ENCODE results near the gene STRADB.
"Not testable (repeated sequence)": the region's sequence is repeated elsewhere in the genome, so short reads cannot be mapped to it uniquely, and the experiment has no call there.

Gene STRADB

GRCh38 chr2:201414099-201415023, 37.2 kb upstream of the STRADB start:
- TF ChIP-seq MAX (IDR thresholded peaks at IDR 0.05; ENCODE audit: low read depth, low read length): no peak
- no peak for TF ChIP-seq MYC (IDR thresholded peaks at IDR 0.05; ENCODE audit: low read depth, low read length)
- no peak for TF ChIP-seq POLR2A (IDR thresholded peaks at IDR 0.05; ENCODE audit: extremely low read depth, insufficient read length)
- no peak for TF ChIP-seq CTCF (IDR thresholded peaks at IDR 0.05; ENCODE audit: low read depth, low read length)
- H3K4me3 ChIP-seq (ENCODE audit: low read depth, low read length): no peak overlapping the region
- no peak for DNase-seq (ENCODE audit: low read depth)

GRCh38 chr2:201415149-201415548, 36.4 kb upstream of the STRADB start:
- DNase-seq (ENCODE audit: low read depth): no peak
- H3K4me3 ChIP-seq (ENCODE audit: low read depth, low read length): no peak overlapping the region
- TF ChIP-seq CTCF (IDR thresholded peaks at IDR 0.05; ENCODE audit: low read depth, low read length): no peak
- TF ChIP-seq MYC (IDR thresholded peaks at IDR 0.05; ENCODE audit: low read depth, low read length): no peak
- TF ChIP-seq POLR2A (IDR thresholded peaks at IDR 0.05; ENCODE audit: extremely low read depth, insufficient read length): no peak
- no peak for TF ChIP-seq MAX (IDR thresholded peaks at IDR 0.05; ENCODE audit: low read depth, low read length)

DNA sequence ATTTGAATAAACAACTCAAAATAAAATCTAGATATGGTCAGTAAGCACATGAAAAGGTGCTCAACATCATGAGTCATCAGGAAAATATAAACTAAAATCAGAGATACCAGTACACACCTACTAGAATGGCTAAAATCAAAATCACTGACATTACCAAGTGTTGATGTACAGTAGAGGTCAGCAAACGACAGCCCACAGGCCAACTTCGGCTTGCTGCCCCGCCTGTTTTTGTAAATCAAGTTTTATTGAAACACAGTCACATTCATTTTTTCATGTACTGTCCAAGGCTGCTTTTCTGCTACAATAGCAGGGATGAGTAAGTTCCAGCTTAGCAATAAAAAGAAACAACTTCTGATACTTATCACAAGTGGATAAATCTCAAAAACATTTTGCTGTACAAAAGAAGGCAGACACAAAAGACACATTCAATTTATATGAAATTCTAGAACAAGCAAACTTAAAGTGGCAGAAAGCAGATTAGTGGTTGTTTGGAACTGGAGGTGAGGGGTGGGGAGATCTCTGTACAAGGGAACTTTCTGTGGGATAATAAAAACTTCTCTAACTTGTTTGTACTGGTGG, 32.4 kb upstream of the STRADB start:
- TF ChIP-seq MAX (IDR thresholded peaks at IDR 0.05; ENCODE audit: low read depth, low read length) (no peak), POLR2A (IDR thresholded peaks at IDR 0.05; ENCODE audit: extremely low read depth, insufficient read length) (no peak)
- H3K4me3 ChIP-seq (ENCODE audit: low read depth, low read length): no peak overlapping the region
- no peak for DNase-seq (ENCODE audit: low read depth)

GRCh38 chr2:201419986-201420385, 31.6 kb upstream of the STRADB start:
- H3K4me3 ChIP-seq (ENCODE audit: low read depth, low read length): no peak overlapping the region
- TF ChIP-seq MAX (IDR thresholded peaks at IDR 0.05; ENCODE audit: low read depth, low read length): no peak
- no peak for TF ChIP-seq MYC (IDR thresholded peaks at IDR 0.05; ENCODE audit: low read depth, low read length)
- TF ChIP-seq POLR2A (IDR thresholded peaks at IDR 0.05; ENCODE audit: extremely low read depth, insufficient read length): no peak
- TF ChIP-seq CTCF (IDR thresholded peaks at IDR 0.05; ENCODE audit: low read depth, low read length): no peak
- DNase-seq (ENCODE audit: low read depth): no peak

- TF ChIP-seq CTCF (IDR thresholded peaks at IDR 0.05; ENCODE audit: low read depth, low read length): no peak
- no peak for TF ChIP-seq MAX (IDR thresholded peaks at IDR 0.05; ENCODE audit: low read depth, low read length)
- TF ChIP-seq MYC (IDR thresholded peaks at IDR 0.05; ENCODE audit: low read depth, low read length): no peak
- DNase-seq (ENCODE audit: low read depth): no peak
- no peak overlapping the region for H3K4me3 ChIP-seq (ENCODE audit: low read depth, low read length)
Observed at GRCh38 chr2:201420442-201421113, 31.0 kb upstream of the STRADB start.

DNA sequence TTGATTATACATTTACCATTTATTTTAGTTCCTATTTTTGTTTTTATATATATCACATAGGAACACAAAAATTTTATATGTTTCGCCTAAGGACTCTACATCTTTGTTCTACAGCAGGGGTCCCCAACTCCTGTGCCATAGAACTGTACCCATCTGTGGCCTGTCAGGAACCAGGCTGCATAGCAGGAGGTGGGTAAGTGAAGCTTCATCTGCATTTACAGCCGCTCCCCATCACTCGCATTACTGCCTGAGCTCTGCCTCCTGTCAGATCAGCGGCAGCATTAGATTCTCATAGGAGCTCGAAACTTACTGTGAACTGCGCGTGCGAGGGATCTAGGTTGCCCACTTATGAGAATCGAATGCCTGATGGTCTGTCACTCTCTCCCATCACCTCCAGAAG, 25.6 kb upstream of the STRADB start:
- no peak overlapping the region for H3K4me3 ChIP-seq (ENCODE audit: low read depth, low read length)
- DNase-seq (ENCODE audit: low read depth): no peak
- TF ChIP-seq POLR2A (IDR thresholded peaks at IDR 0.05; ENCODE audit: extremely low read depth, insufficient read length) (no peak), MAX (IDR thresholded peaks at IDR 0.05; ENCODE audit: low read depth, low read length) (no peak), MYC (IDR thresholded peaks at IDR 0.05; ENCODE audit: low read depth, low read length) (no peak), CTCF (IDR thresholded peaks at IDR 0.05; ENCODE audit: low read depth, low read length) (no peak)

DNA sequence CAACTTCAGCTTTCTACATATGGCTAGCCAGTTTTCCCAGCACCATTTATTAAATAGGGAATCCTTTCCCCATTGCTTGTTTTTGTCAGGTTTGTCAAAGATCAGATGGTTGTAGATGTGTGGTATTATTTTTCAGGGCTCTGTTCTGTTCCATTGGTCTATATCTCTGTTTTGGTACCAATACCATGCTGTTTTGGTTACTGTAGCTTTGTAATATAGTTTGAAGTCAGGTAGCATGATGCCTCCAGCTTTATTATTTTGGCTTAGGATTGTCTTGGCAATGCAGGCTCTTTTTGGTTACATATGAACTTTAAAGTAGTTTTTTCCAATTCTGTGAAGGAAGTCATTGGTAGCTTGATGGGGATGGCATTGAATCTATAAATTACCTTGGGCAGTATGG, 23.2 kb upstream of the STRADB start:
- H3K4me3 ChIP-seq (ENCODE audit: low read depth, low read length); DNase-seq (ENCODE audit: low read depth): not testable (repeated sequence)

DNA sequence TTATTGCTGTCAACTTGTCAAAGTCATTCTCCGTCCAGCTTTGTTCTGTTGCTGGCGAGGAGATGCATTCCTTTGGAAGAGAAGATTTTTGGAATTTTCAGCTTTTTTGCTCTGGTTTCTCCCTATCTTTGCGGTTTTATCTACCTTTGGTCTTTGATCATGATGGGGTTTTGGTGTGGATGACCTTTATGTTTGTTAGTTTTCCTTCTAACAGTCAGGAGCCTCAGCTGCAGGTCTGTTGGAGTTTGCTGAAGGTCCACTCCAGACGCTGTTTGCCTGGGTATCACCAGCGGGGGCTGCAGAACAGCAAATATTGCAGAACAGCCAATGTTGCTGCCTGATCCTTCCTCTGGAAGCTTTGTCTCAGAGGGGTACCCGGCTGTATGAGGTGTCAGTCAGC, 21.7 kb upstream of the STRADB start:
- not testable (repeated sequence) for H3K4me3 ChIP-seq (ENCODE audit: low read depth, low read length); DNase-seq (ENCODE audit: low read depth)

DNA sequence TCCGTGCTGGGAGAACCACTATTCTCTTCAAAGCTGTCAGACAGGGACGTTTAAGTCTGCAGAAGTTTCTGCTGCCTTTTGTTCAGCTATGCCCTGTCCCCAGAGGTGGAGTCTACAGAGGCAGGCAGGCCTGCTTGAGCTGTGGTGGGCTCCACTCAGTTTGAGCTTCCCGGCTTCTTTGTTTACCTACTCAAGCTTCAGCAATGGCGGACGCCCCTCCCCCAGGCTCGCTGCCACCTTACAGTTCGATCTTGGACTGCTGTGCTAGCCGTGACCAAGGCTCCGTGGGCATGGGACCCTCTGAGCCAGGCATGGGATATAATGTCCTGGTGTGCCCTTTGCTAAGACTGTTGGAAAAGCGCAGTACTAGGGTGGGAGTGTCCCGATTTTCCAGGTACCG, 21.2 kb upstream of the STRADB start:
- H3K4me3 ChIP-seq (ENCODE audit: low read depth, low read length); DNase-seq (ENCODE audit: low read depth): not testable (repeated sequence)
